K562 (cell line): ENCODE measurements around the gene SPDYE4. TPM values are rescaled to one million over a fixed set of nuclear protein-coding genes. Genes with fewer than 3 reads are reported as not detected.

Experiments
- ATAC-seq: fragments of 200-7000 bp; cut with Tn5 transposase; 3 replicates; pipeline ENCODE4 v1.9.1; 2020; ENCODE audit warnings: moderate library complexity
- BruUV-seq: library from RNA; stranded (reverse); fragments of 400-500 nt; replicated peaks from 2 replicates; lab custom pipeline; 2021; lab: Mats Ljungman, UMichigan
- CTCF ChIA-PET: fragments of 300-600 bp; formaldehyde crosslinking; extraction: SDS; loops from one replicate; lab custom pipeline; 2021; ENCODE audit warnings: low intra/inter-chr PET ratio; lab: Yijun Ruan, JAX
- POLR2A ChIA-PET: fragments of 300-600, 350-650 bp; sonication (Branson Sonifier 250); formaldehyde crosslinking; extraction: SDS; loops from one replicate; lab custom pipeline; 2021; ENCODE audit warnings: antibody characterized with exemption, inconsistent platforms; lab: Yijun Ruan, JAX
- DNase-seq, 4 experiments: peaks; one replicate each; pipeline versions ENCODE4 v3.0.0 to v3.0.0-alpha.2; 2011 to 2018; ENCODE audit warnings: low spot score in 3 of 4, mixed read lengths in 3 of 4; ENCODE audit errors: extremely low read depth in 1 of 4
- FAIRE-seq: peaks from 2 replicates; lab custom pipeline; 2011; peaks lifted over from hg19 to GRCh38; lab: Jason Lieb, UNC
- H2AFZ ChIP-seq: 2 replicates; pipeline ENCODE4 v1.6.0; 2011; ENCODE audit warnings: low read depth, low read length, control low read depth, inconsistent platforms
- H3K27ac ChIP-seq: fragments of 200-600 bp; 3 replicates; pipeline ENCODE4 v1.8.0; 2011; ENCODE audit warnings: low read depth, mild to moderate bottlenecking, control low read depth, inconsistent platforms, low read length, moderate library complexity, mixed read lengths; ENCODE audit errors: extremely low read depth
- H3K27me3 ChIP-seq, 2 experiments: fragments of 300-600 bp in 1 of 2; 2 replicates in 1 of 2; 3 replicates in 1 of 2; pipeline versions ENCODE4 v1.6.0 to v1.8.0; 2011; ENCODE audit warnings: inconsistent platforms in 2 of 2, low read length in 2 of 2, mild to moderate bottlenecking in 1 of 2, mixed read lengths in 1 of 2, moderate library complexity in 1 of 2; ENCODE audit not compliant: control insufficient read depth in 2 of 2, insufficient read depth in 2 of 2
- H3K36me3 ChIP-seq: fragments of 300-600 bp; 3 replicates; pipeline ENCODE4 v1.8.0; 2011; ENCODE audit warnings: mild to moderate bottlenecking, low read length, inconsistent platforms; ENCODE audit not compliant: control insufficient read depth, insufficient read depth
- H3K4me1 ChIP-seq, 2 experiments: fragments of 200-600 bp in 1 of 2; replicated peaks in 1 of 2; 2 replicates in 1 of 2; 3 replicates in 1 of 2; pipeline versions ENCODE4 v1.5.1 to v1.8.0; 2011; ENCODE audit warnings: inconsistent platforms in 2 of 2, low read length in 2 of 2, mild to moderate bottlenecking in 1 of 2, mixed read lengths in 1 of 2, moderate library complexity in 1 of 2; ENCODE audit not compliant: control insufficient read depth in 2 of 2, insufficient read depth in 2 of 2
- H3K4me2 ChIP-seq: 2 replicates; pipeline ENCODE4 v1.6.1; 2011; ENCODE audit warnings: low read length, control low read depth, inconsistent platforms, mixed read lengths; ENCODE audit not compliant: insufficient read depth
- H3K4me3 ChIP-seq: fragments of 200-600 bp; sonication (generic), shearing (Covaris generic); 2 replicates; pipeline ENCODE4 v1.5.1; 2016; ENCODE audit warnings: control low read depth, inconsistent platforms
- H3K79me2 ChIP-seq: fragments of 200-600 bp; 3 replicates; pipeline ENCODE4 v1.8.0; 2011; ENCODE audit warnings: low read length, inconsistent platforms; ENCODE audit not compliant: control insufficient read depth, insufficient read depth
- H3K9ac ChIP-seq, 2 experiments: 2 replicates each; pipeline versions ENCODE4 v1.6.0 to v1.6.1; 2011; ENCODE audit warnings: low read depth in 2 of 2, low read length in 2 of 2, control low read depth in 1 of 2, inconsistent platforms in 1 of 2, mild to moderate bottlenecking in 1 of 2, mixed read lengths in 1 of 2; ENCODE audit not compliant: insufficient read depth in 1 of 2
- H3K9me1 ChIP-seq: one replicate; pipeline ENCODE4 v1.6.0; 2011; ENCODE audit warnings: inconsistent platforms, mild to moderate bottlenecking, low read length, moderate library complexity; ENCODE audit not compliant: control insufficient read depth, insufficient read depth
- H3K9me3 ChIP-seq: replicated peaks from 2 replicates; pipeline ENCODE4 v1.5.1; 2011; ENCODE audit warnings: low read depth, low read length, inconsistent platforms; ENCODE audit not compliant: control insufficient read depth, insufficient read depth
- H4K20me1 ChIP-seq: replicated peaks from 2 replicates; pipeline ENCODE4 v1.6.1; 2011; ENCODE audit warnings: low read length, inconsistent platforms, mixed read lengths; ENCODE audit not compliant: control insufficient read depth, insufficient read depth
- ATF3 ChIP-seq, 2 experiments: fragments of 450-650 bp in 1 of 2; sonication (generic) in 1 of 2; formaldehyde crosslinking in 1 of 2; IDR thresholded peaks in 1 of 2; conservative IDR thresholded peaks in 1 of 2; 2 replicates each; pipeline versions ENCODE4 v1.6.1 to v1.8.1; 2016 to 2023; ENCODE audit warnings: mild to moderate bottlenecking in 2 of 2, moderate library complexity in 2 of 2, inconsistent platforms in 1 of 2, missing genetic modification reagents in 1 of 2
- CREBBP ChIP-seq: IDR thresholded peaks from one replicate; pipeline ENCODE4 v1.6.1; 2012; ENCODE audit warnings: low read depth, mild to moderate bottlenecking, control low read depth, inconsistent platforms, low read length
- DMBX1 ChIP-seq: fragments of 250-450 bp; sonication (Bioruptor Pico); IDR thresholded peaks from 2 replicates; pipeline ENCODE4 v1.8.0; 2022; ENCODE audit warnings: inconsistent platforms, mild to moderate bottlenecking, moderate library complexity, borderline replicate concordance
- PHTF2 ChIP-seq: fragments of 250-450 bp; sonication (Bioruptor Pico); IDR thresholded peaks from 2 replicates; pipeline ENCODE4 v1.5.0; 2021; ENCODE audit warnings: mild to moderate bottlenecking
- SMAD4 ChIP-seq: fragments of 250-450 bp; sonication (Bioruptor Pico); conservative IDR thresholded peaks from 2 replicates; pipeline ENCODE4 v1.8.0; 2021; ENCODE audit warnings: inconsistent platforms, mild to moderate bottlenecking, moderate library complexity
- TARDBP ChIP-seq: fragments of 450-650 bp; IDR thresholded peaks from 2 replicates; pipeline ENCODE4 v1.6.1; 2016
- UBTF ChIP-seq, 2 experiments: IDR thresholded peaks; 2 replicates each; pipeline ENCODE4 v1.6.1; 2012; ENCODE audit warnings: improper control_type of control experiment in 2 of 2, low read depth in 2 of 2, low read length in 2 of 2, borderline replicate concordance in 1 of 2
- ZNF583 ChIP-seq: fragments of 250-450 bp; sonication (Bioruptor Pico); IDR thresholded peaks from 2 replicates; pipeline ENCODE4 v1.4.0; 2020
- WGBS: fragments of 100-300 bp; shearing (Covaris generic); methylation state at CpG from one replicate; pipeline ENCODE4 v1.1.6; 2016; ENCODE audit warnings: low coverage, mixed read lengths; ENCODE audit not compliant: insufficient coverage; ENCODE audit errors: missing lambda C conversion rate; 5-methylcytosine and 5-hydroxymethylcytosine counted together
- in situ Hi-C: fragments of 300-500 bp; cut with MboI; formaldehyde crosslinking; loops from 4 replicates; pipeline ENCODE4 v1.15.0; 2018; ENCODE audit warnings: inconsistent platforms, mixed read lengths
- intact Hi-C: fragments of 100-400 bp; cut with micrococcal nuclease; formaldehyde crosslinking; loops from 2 replicates; pipeline ENCODE4 v1.14.2; 2022
- polyA plus RNA-seq, 8 experiments: library from polyadenylated mRNA; depleted of rRNA in 4 of 8; stranded (reverse) in 5 of 8; unstranded in 3 of 8; fragments of >200 nt; fragmentation: Nextera tagmentation in 2 of 8; fragmentation: Illumina TruSeq in 1 of 8; extraction: Ambion mirVana in 2 of 8; extraction: Trizol in 1 of 8; gene quantifications; 2 replicates each; pipeline versions ENCODE4 v1.2.1 to v1.2.3, GENCODE V29; 2011 to 2014; ENCODE audit warnings: inconsistent platforms in 1 of 8, missing spikeins in 1 of 8
- total RNA-seq, 7 experiments: library from RNA; depleted of rRNA in 6 of 7; stranded (reverse); fragments of >200 nt in 6 of 7; fragmentation: Illumina TruSeq in 2 of 7; extraction: Trizol in 2 of 7; gene quantifications; 2 replicates each; pipeline versions ENCODE4 v1.2.1 to v1.2.3, GENCODE V29; 2011 to 2021; ENCODE audit warnings: low replicate concordance in 1 of 7

The SPDYE4 gene
- total and polyA plus RNA-seq, 9 of the 15 experiments (the other 6 are each of a cell fraction or from before 2014, with no cell fraction given) = not detected

GRCh38 chr17:8791910-8792270, 33.5 kb upstream of the SPDYE4 start:
- FAIRE-seq = no peak
- Histone ChIP-seq H3K9me1 (no peaks in the 10 kb centered on the region), H3K27ac (no peak overlapping the region), H4K20me1 (no peaks in the 10 kb centered on the region), H3K27me3 (peaks cover 11 to 12% of the 10 kb centered on the region in 2 experiments; a peak in 4 of 5 replicates), H3K79me2 (no peaks in the 10 kb centered on the region), H3K9ac (no peak overlapping the region), H3K4me1 (no peaks in the 10 kb centered on the region), H3K4me3 (no peak overlapping the region), H3K9me3 (no peaks in the 10 kb centered on the region), H3K4me2 (no peak overlapping the region), H2AFZ (no peak overlapping the region), H3K36me3 (no peaks in the 10 kb centered on the region)
- ChIA-PET CTCF (no interaction called here), POLR2A (no interaction called here)
- BruUV-seq = no TSS peak
- peak in 2 of 4 experiments; percentile 12 for DNase-seq
- no peak for ATAC-seq
- intact Hi-C loops = no loop called here
- 0% methylated on average over 2 of the region's 2 CpGs for WGBS
- TF ChIP-seq CREBBP = no peak
- no peak for TF ChIP-seq UBTF (IDR thresholded peaks at IDR 0.05; ENCODE audit: borderline replicate concordance in 1 of 2, low read depth in 2 of 2, low read length in 2 of 2)
- TF ChIP-seq TARDBP = no peak
- no peak for TF ChIP-seq PHTF2 (CRISPR knock-in tag)
- no peak for TF ChIP-seq DMBX1 (CRISPR knock-in tag)
- no peak for TF ChIP-seq ZNF583 (CRISPR knock-in tag)
- TF ChIP-seq SMAD4 = no peak
- peak; percentile 42 for TF ChIP-seq ATF3 (IDR thresholded peaks at IDR 0.05)
- TF ChIP-seq ATF3 (CRISPR knock-in tag; conservative IDR thresholded peaks at IDR 0.05) = no peak
- in situ Hi-C loops = loop anchor here (25.0 kb wide), 1 partner anchor 730 kb away; no protein-coding TSS in a partner anchor
